Lower leg skin (tissue), 4 donors: ENCODE measurements around the gene SUPT5H. TPM values are rescaled to one million over a fixed set of nuclear protein-coding genes. Genes with fewer than 3 reads are reported as not detected.
A peak's percentile ranks its signal among the peaks of the same experiment; 100 is the strongest.

Experiments
- DNase-seq, 2 donors: peaks; one replicate each; pipeline ENCODE4 v3.0.0-alpha.2; 2019; ENCODE audit warnings: low spot score in 2 of 2
- H3K4me3 ChIP-seq: fragments of 200-600 bp; sonication (generic); 2 replicates; pipeline ENCODE4 v1.5.1; 2017; ENCODE audit warnings: mild to moderate bottlenecking, low read depth; ENCODE audit not compliant: poor library complexity, severe bottlenecking
- CTCF ChIP-seq, 3 donors: fragments of 450-650 bp; IDR thresholded peaks; one replicate each; pipeline ENCODE4 v1.5.1; 2016; ENCODE audit warnings: antibody characterized with exemption in 3 of 3, mild to moderate bottlenecking in 3 of 3, moderate library complexity in 2 of 3
- POLR2A ChIP-seq, 2 donors: fragments of 450-650 bp; IDR thresholded peaks; one replicate each; pipeline ENCODE4 v1.6.1; 2016 to 2017; ENCODE audit warnings: antibody characterized with exemption in 2 of 2, mild to moderate bottlenecking in 1 of 2, moderate library complexity in 1 of 2
- WGBS, 2 donors: methylation state at CpG; one replicate each; pipeline ENCODE4 v1.1.5; 2018; 5-methylcytosine and 5-hydroxymethylcytosine counted together
- intact Hi-C: fragments of 100-400 bp; cut with DNase I; formaldehyde crosslinking; loops from one replicate; pipeline ENCODE4 v1.15.0; 2023; ENCODE audit warnings: low total_unique reads
- total RNA-seq, 4 donors: library from RNA; depleted of rRNA; stranded (reverse); fragments of >200 nt; gene quantifications; one replicate each; pipeline ENCODE4 v1.1.0, GENCODE V29; 2016

Gene SUPT5H
- total RNA-seq, 4 donors from 2014 or later, result 70.0 to 102 (median 77.3) TPM

DNA sequence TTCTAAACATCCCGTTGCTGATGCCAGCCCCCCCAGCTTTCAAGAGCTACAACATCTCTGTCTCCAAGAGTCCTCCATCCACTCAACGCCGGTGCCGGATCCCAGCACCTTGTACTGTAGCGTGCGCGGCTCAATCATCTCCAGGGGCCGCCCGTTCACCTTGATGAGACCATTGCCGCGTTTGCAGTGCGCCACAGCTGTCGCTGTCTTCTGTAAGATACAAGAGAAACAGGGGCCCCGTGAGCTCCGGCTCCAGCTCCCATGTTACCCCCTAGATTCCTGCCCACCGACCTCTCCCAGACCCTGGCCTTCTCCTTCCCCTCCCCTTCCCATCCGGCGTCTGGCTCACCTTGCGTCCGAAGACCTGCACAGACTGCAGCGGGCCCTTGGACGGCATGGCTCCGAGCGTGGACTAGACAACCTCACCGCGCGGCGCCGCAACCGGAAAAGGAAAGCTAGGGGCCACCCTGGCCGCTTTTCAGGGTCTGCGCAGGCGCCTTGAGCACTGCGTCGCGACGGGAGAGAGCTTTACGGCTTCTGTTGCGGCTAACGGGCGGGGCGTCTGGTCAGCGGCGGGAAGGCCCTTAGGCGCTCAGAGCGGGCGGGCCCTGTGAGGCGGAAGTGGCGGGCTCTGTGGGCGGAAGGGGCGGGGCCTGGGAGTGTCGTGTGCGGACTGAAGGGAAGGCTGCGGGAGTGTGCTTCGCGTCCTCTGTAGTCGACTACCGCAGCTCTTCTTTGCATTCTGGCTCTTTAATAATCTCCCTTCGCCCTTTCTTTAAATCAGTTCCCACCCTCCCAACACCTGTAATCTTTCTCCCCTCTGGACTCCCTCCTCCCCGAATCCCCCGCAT lies 9.7 kb upstream of the SUPT5H start, which contains the start of gene RPS16:
TSS of gene RPS16 (minus strand) at position 451 of the 851 bp plus-strand sequence. CDS start at position 397, 54 bp downstream.
- DNase-seq, result peak; percentile 97 to 100
- peak within 1 kb of the TSS; percentile 83 for H3K4me3 ChIP-seq
- intact Hi-C loops, result no loop called here
- WGBS, 2 donors, result 0 to 1% methylated on average over 47 to 60 of the region's 61 CpGs
- peak in 1 of 2 donors; percentile 75 for TF ChIP-seq POLR2A (IDR thresholded peaks at IDR 0.05)
- no peak for TF ChIP-seq CTCF (IDR thresholded peaks at IDR 0.05)

GRCh38 chr19:39436350-39436716 lies 9.0 kb upstream of the SUPT5H start:
- WGBS, 2 donors, result 4 to 15% methylated on average over 2 of the region's 2 CpGs
- TF ChIP-seq POLR2A (IDR thresholded peaks at IDR 0.05) (no peak), CTCF (IDR thresholded peaks at IDR 0.05) (no peak)
- H3K4me3 ChIP-seq, result no peak overlapping the region
- intact Hi-C loops, result no loop called here
- no peak for DNase-seq

DNA sequence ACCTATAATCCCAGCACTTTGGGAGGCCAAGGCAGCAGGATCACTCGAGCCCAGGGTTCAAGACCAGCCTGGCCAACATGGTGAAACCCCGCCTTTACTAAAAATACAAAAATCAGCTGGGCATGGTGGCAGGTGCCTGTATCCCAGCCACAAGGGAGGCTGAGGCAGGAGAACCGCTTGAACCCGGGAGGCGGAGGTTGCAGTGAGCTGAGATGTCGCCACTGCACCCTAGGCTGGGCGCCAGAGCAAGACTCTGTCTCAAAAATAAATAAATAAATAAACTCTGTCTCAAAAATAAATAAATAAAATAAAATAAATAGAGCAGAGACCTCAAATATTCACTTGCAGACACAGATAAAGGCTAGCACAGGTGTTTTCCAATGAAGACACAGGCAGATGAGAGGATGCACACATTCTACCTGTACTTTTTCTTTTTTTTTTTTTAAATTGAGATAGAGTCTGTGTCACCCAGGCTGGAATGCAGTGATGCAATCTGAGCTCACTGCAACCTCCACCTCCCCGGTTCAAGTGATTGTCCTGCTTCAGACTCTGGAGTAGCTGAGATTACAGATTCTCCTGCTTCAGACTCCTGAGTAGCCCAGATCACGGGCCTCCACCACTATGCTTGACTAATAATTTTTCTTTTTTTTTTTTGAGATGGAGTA lies 7.0 kb upstream of the SUPT5H start:
- no peak overlapping the region for H3K4me3 ChIP-seq
- intact Hi-C loops, result no loop called here
- 86 to 87% methylated on average over 9 of the region's 9 CpGs for WGBS, 2 donors
- TF ChIP-seq POLR2A (IDR thresholded peaks at IDR 0.05) (no peak), CTCF (IDR thresholded peaks at IDR 0.05) (no peak)
- DNase-seq, result no peak

- no peak for TF ChIP-seq POLR2A (IDR thresholded peaks at IDR 0.05)
- no peak for TF ChIP-seq CTCF (IDR thresholded peaks at IDR 0.05)
- DNase-seq, result no peak
- H3K4me3 ChIP-seq, result peak overlapping the region; percentile 96
- intact Hi-C loops, result loop anchor here (10.0 kb wide), 1 partner anchor 90 kb away; the partner anchor contains the start of gene EID2B
- WGBS, 2 donors, result 3 to 5% methylated on average over 15 to 17 of the region's 17 CpGs
These were observed 685 bp upstream of the SUPT5H start for GRCh38 chr19:39444598-39445195.

GRCh38 chr19:39446365-39447084 lies 1.1 kb downstream of the SUPT5H start:
- TF ChIP-seq POLR2A (IDR thresholded peaks at IDR 0.05), result no peak
- no peak for TF ChIP-seq CTCF (IDR thresholded peaks at IDR 0.05)
- no peak for DNase-seq
- intact Hi-C loops, result loop anchor here (10.0 kb wide), 1 partner anchor 88 kb away; the partner anchor contains the start of gene EID2B
- WGBS, 2 donors, result 83 to 85% methylated on average over 16 of the region's 16 CpGs
- peak overlapping the region; percentile 96 for H3K4me3 ChIP-seq
